Mesothelial cell of epicardium (in vitro differentiated cells): ENCODE results near the gene IPCEF1. TPM values are rescaled to one million over a fixed set of nuclear protein-coding genes. Genes with fewer than 3 reads are reported as not detected.

ENCODE experiments used
- DNase-seq, 2 experiments: peaks; one replicate each; pipeline ENCODE4 v3.0.0; 2021; ENCODE audit warnings: low spot score in 2 of 2; ENCODE audit not compliant: unreplicated experiment in 2 of 2
- H3K27ac Mint-ChIP-seq: 2 replicates; pipeline ENCODE4 v1.8.0; 2021; ENCODE audit warnings: mixed read lengths
- H3K27me3 Mint-ChIP-seq: 2 replicates; pipeline ENCODE4 v1.8.0; 2021; ENCODE audit warnings: low read depth, mixed read lengths
- H3K36me3 Mint-ChIP-seq: 2 replicates; pipeline ENCODE4 v1.8.0; 2021; ENCODE audit warnings: mixed read lengths
- H3K4me1 Mint-ChIP-seq: 2 replicates; pipeline ENCODE4 v1.8.0; 2021; ENCODE audit warnings: mixed read lengths
- H3K4me3 Mint-ChIP-seq: 2 replicates; pipeline ENCODE4 v1.8.0; 2021; ENCODE audit warnings: mild to moderate bottlenecking, moderate library complexity, mixed read lengths
- H3K9me3 Mint-ChIP-seq: 2 replicates; pipeline ENCODE4 v1.8.0; 2021; ENCODE audit warnings: mixed read lengths
- total RNA-seq: library from RNA; stranded (reverse); gene quantifications from 3 replicates; pipeline ENCODE4 v1.2.1, GENCODE V29; 2021
- TF ChIP-seq, protein P1 (sequence below): fragments of 200-600 bp; sonication (generic); IDR thresholded peaks from one replicate; pipeline ENCODE4 v1.5.0; 2021; ENCODE audit warnings: antibody characterized with exemption; ENCODE audit not compliant: unreplicated experiment

The IPCEF1 gene
- total RNA-seq, 1 donor from 2014 or later, result 0.76 TPM

- DNase-seq, result no peak
- TF ChIP-seq, protein P1, sequence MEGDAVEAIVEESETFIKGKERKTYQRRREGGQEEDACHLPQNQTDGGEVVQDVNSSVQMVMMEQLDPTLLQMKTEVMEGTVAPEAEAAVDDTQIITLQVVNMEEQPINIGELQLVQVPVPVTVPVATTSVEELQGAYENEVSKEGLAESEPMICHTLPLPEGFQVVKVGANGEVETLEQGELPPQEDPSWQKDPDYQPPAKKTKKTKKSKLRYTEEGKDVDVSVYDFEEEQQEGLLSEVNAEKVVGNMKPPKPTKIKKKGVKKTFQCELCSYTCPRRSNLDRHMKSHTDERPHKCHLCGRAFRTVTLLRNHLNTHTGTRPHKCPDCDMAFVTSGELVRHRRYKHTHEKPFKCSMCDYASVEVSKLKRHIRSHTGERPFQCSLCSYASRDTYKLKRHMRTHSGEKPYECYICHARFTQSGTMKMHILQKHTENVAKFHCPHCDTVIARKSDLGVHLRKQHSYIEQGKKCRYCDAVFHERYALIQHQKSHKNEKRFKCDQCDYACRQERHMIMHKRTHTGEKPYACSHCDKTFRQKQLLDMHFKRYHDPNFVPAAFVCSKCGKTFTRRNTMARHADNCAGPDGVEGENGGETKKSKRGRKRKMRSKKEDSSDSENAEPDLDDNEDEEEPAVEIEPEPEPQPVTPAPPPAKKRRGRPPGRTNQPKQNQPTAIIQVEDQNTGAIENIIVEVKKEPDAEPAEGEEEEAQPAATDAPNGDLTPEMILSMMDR, result no peak
- no peak overlapping the region for H3K27ac Mint-ChIP-seq
- no peaks in the 10 kb centered on the region for H3K27me3 Mint-ChIP-seq
- H3K9me3 Mint-ChIP-seq, result peaks cover 20% of the 10 kb centered on the region
- peaks cover 14% of the 10 kb centered on the region for H3K36me3 Mint-ChIP-seq
- no peak overlapping the region for H3K4me3 Mint-ChIP-seq
- peaks cover 30% of the 10 kb centered on the region for H3K4me1 Mint-ChIP-seq
Observed at GRCh38 chr6:154388803-154389202, 32.2 kb upstream of the IPCEF1 start.

- Mint-ChIP-seq H3K4me1 (peaks cover 31% of the 10 kb centered on the region), H3K36me3 (peaks cover 14% of the 10 kb centered on the region), H3K27ac (peak overlapping the region; percentile 70), H3K4me3 (no peak overlapping the region), H3K9me3 (peaks cover 26% of the 10 kb centered on the region), H3K27me3 (no peaks in the 10 kb centered on the region)
- no peak for DNase-seq
- TF ChIP-seq, protein P1, result no peak
Observed at GRCh38 chr6:154386848-154387717, 30.5 kb upstream of the IPCEF1 start.

- no peaks in the 10 kb centered on the region for H3K27me3 Mint-ChIP-seq
- peaks cover 6% of the 10 kb centered on the region for H3K36me3 Mint-ChIP-seq
- H3K4me1 Mint-ChIP-seq, result peaks cover 33% of the 10 kb centered on the region
- H3K9me3 Mint-ChIP-seq, result peaks cover 16% of the 10 kb centered on the region
- peak overlapping the region; percentile 19 for H3K27ac Mint-ChIP-seq
- no peak for DNase-seq
- TF ChIP-seq, protein P1, result no peak
- H3K4me3 Mint-ChIP-seq, result no peak overlapping the region
Observed at GRCh38 chr6:154384191-154384590, 27.6 kb upstream of the IPCEF1 start.

DNA sequence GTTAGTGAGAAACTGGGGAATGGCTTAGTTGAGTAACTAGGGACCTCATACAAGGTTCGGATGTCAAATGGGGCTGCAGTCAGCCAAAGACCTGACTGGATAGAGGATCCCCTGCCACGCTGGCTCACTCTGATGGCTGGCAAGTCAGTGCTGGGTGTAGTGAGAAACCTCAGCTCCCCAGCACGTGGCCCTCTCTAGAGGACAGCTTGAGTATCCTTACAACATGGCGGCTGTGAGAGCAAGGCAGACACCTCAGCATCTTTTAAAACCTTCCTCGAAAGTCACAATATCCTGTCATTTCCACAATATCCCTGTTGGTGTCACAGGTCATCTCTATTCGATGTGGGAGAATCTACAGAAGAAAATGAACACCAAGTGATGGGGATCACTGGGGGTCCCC lies 26.7 kb upstream of the IPCEF1 start:
- no peak overlapping the region for H3K4me3 Mint-ChIP-seq
- TF ChIP-seq, protein P1, result no peak
- peaks cover 7% of the 10 kb centered on the region for H3K9me3 Mint-ChIP-seq
- H3K27me3 Mint-ChIP-seq, result no peaks in the 10 kb centered on the region
- H3K27ac Mint-ChIP-seq, result peak overlapping the region; percentile 9
- peaks cover 34% of the 10 kb centered on the region for H3K4me1 Mint-ChIP-seq
- no peak for DNase-seq
- H3K36me3 Mint-ChIP-seq, result no peaks in the 10 kb centered on the region

DNA sequence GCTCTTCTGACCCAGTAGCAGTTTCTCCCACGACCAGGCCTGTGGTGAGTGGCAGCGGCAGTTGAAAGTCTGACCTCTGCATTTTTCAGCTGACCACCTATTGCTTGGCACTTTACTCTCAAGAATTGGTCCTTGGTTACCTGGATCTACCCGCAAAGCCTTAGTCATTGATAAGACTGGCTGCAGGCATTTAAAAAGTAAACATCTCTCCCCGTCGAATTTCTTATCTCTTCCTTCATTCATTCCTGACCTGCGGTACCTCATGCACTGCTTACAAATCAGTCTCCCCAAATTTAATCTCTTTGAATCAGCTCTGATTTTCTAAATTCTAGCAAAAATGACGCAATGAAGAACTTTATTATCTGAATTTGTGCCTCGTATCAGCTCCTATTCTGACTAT lies 26.1 kb upstream of the IPCEF1 start:
- TF ChIP-seq, protein P1, result no peak
- Mint-ChIP-seq H3K9me3 (peaks cover 6% of the 10 kb centered on the region), H3K4me3 (no peak overlapping the region), H3K27me3 (no peaks in the 10 kb centered on the region), H3K4me1 (peaks cover 29% of the 10 kb centered on the region), H3K27ac (no peak overlapping the region), H3K36me3 (no peaks in the 10 kb centered on the region)
- DNase-seq, result no peak
